A549 treated with CORT108297 at 1 μM for 4 hours (cell line): ENCODE data around the gene SLC7A9. TPM values are rescaled to one million over a fixed set of nuclear protein-coding genes. Genes with fewer than 3 reads are reported as not detected.

Experiments
- total RNA-seq: library from RNA; stranded (reverse); fragments of 200-300 nt; extraction: Qiagen RNA extraction; gene quantifications from 5 replicates; pipeline ENCODE4 v1.2.3, GENCODE V29; 2022

Gene SLC7A9
- total RNA-seq: 0.27 to 0.76 TPM (median 0.44 TPM) in 5 replicates

DNA sequence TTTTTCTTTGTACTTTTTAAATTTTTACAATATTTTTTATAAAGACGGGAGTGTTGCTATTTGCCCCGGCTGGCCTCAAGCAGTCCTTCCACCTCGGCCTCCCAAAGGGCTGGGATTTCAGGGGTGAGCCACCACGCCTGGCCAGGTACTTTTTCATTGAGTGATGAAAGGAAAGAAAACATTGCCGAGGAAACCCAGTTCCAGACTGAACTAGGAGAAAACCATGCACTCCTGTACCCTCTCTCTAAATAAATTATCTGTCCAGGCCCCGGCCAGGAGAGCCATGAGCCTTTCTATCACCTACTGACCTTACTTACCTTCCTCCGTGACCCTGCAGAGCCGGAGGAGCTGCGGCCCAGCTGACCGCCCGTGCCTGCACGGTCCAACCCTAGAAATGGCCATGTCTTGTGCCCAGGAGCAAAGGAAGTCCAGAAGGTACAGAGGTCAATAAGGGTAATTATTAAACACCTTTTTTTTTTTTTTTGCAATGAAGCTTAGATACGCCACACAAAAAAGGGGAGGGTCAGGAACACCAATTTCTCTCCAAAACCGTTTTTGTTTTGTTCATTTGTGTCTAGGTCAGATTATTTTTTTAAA lies at the start of gene SLC7A9:
TSS of gene SLC7A9 (minus strand) at position 399 of the 597 bp plus-strand sequence. CDS start 1,233 bp downstream, outside the sequence.

Other genes with a start within 250 kb of the SLC7A9 start
- 32.3 to 45.0 TPM (median 40.5 TPM) in 5 replicates for gene ANKRD27, start 194.6 kb downstream of the SLC7A9 start, total RNA-seq
- 0.34 to 0.51 TPM (median 0.39 TPM) in 5 replicates for gene RGS9BP, start 193.9 kb downstream of the SLC7A9 start, total RNA-seq
- gene NUDT19, start 177.9 kb downstream of the SLC7A9 start, total RNA-seq: 33.0 to 40.1 TPM (median 37.7 TPM) in 5 replicates
- 0.08 to 0.15 TPM (median 0.12 TPM) in 5 replicates for gene TDRD12, start 150.0 kb downstream of the SLC7A9 start, total RNA-seq
- 39.9 to 53.0 TPM (median 50.2 TPM) in 5 replicates for gene CEP89, start 102.2 kb upstream of the SLC7A9 start, total RNA-seq
- 15.0 to 17.0 TPM (median 15.8 TPM) in 5 replicates for gene FAAP24, start 102.5 kb upstream of the SLC7A9 start, total RNA-seq
- gene RHPN2, start 195.1 kb upstream of the SLC7A9 start, total RNA-seq: 44.7 to 59.8 TPM (median 55.8 TPM) in 5 replicates
- 12.4 to 15.4 TPM (median 13.6 TPM) in 5 replicates for gene GPATCH1, start 211.4 kb upstream of the SLC7A9 start, total RNA-seq